RCC 7860 (cell line): ENCODE data around the gene ICOS.
"Not testable (repeated sequence)": the region's sequence is repeated elsewhere in the genome, so short reads cannot be mapped to it uniquely, and the experiment has no call there.

Experiments
- DNase-seq: peaks from one replicate; pipeline ENCODE4 v3.0.0-alpha.2; 2015; ENCODE audit warnings: low spot score
- FAIRE-seq: peaks from 2 replicates; lab custom pipeline; 2012; peaks lifted over from hg19 to GRCh38; lab: Jason Lieb, UNC

ICOS gene

DNA sequence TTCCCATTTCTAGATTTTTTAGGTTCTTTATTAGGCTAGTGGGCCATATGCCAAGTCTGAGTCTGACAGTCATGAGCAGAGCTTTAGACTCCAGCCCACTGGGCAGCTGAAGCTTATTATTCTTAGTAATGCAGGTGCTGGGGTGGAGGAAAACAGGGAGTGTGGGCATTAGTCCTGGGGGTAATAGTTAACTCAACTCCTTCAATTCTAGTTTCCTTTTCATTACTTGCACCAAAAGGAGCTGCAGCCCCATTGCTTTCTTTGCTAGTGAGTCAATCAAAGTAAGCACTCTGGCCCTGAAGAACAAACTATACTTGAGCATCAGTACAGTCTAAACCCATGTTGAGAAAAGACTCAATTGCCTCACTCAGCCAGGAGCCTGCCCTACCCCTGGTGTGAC, 35.5 kb downstream of the ICOS start:
- DNase-seq = no peak
- no peak for FAIRE-seq

GRCh38 chr2:203973000-203973399, 36.4 kb downstream of the ICOS start:
- FAIRE-seq (no peak), DNase-seq (no peak)

GRCh38 chr2:203973676-203974075, 37.1 kb downstream of the ICOS start:
- FAIRE-seq (no peak), DNase-seq (no peak)

GRCh38 chr2:203975912-203976311, 39.3 kb downstream of the ICOS start:
- no peak for FAIRE-seq

DNA sequence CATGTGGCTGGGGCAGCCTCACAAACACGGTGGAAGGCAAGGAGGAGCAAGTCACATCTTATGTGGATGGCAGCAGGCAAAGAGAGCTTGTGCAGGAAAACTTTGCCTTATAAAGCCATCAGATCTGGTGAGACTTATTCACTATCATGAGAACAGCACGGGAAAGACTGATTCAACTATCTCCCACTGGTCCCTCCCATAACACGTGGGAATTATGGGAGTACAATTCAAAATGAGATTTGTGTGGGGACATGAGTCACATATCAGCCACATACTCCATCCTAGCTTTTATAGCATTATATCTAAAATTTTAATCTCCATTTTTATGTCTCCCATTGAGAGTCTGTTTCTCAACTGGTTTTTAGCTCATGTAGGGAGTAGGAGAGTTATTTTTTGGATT, 45.7 kb downstream of the ICOS start:
- no peak for FAIRE-seq
- DNase-seq = no peak

More at GRCh38 chr2:203975912-203976311, 39.3 kb downstream of the ICOS start:
- DNase-seq = no peak

GRCh38 chr2:203983064-203983715, 46.6 kb downstream of the ICOS start:
- DNase-seq (no peak), FAIRE-seq (no peak)

GRCh38 chr2:203985978-203986377, 49.4 kb downstream of the ICOS start:
- not testable (repeated sequence) for DNase-seq

GRCh38 chr2:203987959-203988358, 51.4 kb downstream of the ICOS start:
- FAIRE-seq (no peak), DNase-seq (no peak)

More at GRCh38 chr2:203985978-203986377, 49.4 kb downstream of the ICOS start:
- not testable (repeated sequence) for FAIRE-seq

DNA sequence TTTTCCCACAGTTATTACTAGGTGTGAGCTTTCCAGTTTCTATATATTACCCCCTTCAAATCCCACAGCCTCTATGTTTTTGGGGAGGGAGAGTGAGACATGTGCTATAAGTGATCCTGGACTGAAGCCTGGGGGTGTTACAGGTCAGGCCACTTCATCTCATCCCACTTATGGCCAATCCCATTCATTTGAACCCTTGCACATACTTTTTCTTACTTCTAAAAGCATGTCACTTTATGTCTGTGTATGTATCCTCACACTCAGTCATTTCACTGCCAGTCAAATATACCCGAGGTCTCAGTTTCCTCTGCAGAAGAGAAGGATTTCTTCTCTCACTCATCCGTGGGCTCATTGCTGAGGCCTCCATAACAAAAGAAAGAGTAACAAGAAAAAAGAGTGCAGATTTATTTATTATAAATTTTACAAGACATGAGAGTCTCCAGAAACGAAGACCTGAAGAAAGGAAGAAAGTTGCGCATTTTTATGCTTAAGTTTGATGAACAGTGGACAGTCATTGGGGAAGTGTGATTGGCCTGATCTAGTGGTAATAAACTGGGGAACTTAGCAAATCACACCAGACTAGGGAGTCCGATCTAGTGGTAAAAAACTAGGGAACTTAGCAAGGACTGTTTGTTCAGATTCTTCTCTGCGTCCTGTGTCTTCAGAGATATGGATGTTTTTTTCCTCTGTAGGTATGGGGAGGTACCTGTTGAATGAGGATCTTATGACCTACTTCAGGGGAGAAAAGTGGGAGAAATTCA, 52.1 kb downstream of the ICOS start:
- no peak for FAIRE-seq
- DNase-seq = no peak

- DNase-seq = no peak
- FAIRE-seq = no peak
Measured at GRCh38 chr2:203989521-203989920, 53.0 kb downstream of the ICOS start.

- DNase-seq (no peak), FAIRE-seq (no peak)
Measured at GRCh38 chr2:203992509-203992908, 55.9 kb downstream of the ICOS start.

DNA sequence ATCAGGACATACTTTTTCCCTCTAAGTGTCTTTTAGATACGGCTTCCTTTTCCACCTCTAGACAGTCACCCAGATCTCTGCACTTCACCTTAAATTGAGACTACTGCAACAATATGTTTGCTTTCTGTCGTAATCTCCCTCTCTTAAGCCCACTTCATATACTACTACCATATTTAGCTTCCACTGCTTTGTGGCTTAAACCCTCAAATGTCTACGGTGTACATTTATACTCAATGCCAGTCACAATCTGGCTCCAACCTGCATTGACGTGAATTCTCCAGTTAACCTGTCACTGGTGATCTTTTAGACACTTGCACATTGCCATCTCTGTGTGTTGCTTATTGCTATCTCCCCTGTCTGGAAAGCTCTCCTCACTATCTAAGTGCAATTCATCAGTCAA, 56.4 kb downstream of the ICOS start:
- DNase-seq (no peak), FAIRE-seq (no peak)

- DNase-seq = no peak
- no peak for FAIRE-seq
Measured at GRCh38 chr2:203993560-203993959, 57.0 kb downstream of the ICOS start.

DNA sequence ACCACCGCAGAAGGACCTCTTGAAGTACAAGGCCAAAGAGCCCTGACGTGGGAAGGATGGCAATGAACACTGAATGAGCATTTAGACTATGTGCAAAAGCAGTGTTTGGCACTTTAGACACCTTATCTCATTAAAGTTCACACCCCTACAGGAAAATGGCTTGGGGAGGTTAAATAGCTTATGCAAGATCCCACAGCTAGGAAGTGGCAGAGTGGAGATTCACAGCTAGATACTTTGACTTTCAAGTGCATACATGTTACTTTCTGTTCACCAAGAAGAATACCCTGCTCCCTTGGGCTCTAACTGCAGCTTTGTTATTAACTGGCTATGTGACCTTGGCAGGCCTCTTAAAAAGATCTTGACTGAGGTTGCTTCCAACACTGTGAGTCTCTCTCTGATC, 58.2 kb downstream of the ICOS start:
- no peak for DNase-seq
- FAIRE-seq = no peak

- no peak for FAIRE-seq
- DNase-seq = no peak
Measured at GRCh38 chr2:203996692-203997091, 60.1 kb downstream of the ICOS start.

- FAIRE-seq (no peak), DNase-seq (no peak)
Measured at GRCh38 chr2:203997481-203997880, 60.9 kb downstream of the ICOS start.

DNA sequence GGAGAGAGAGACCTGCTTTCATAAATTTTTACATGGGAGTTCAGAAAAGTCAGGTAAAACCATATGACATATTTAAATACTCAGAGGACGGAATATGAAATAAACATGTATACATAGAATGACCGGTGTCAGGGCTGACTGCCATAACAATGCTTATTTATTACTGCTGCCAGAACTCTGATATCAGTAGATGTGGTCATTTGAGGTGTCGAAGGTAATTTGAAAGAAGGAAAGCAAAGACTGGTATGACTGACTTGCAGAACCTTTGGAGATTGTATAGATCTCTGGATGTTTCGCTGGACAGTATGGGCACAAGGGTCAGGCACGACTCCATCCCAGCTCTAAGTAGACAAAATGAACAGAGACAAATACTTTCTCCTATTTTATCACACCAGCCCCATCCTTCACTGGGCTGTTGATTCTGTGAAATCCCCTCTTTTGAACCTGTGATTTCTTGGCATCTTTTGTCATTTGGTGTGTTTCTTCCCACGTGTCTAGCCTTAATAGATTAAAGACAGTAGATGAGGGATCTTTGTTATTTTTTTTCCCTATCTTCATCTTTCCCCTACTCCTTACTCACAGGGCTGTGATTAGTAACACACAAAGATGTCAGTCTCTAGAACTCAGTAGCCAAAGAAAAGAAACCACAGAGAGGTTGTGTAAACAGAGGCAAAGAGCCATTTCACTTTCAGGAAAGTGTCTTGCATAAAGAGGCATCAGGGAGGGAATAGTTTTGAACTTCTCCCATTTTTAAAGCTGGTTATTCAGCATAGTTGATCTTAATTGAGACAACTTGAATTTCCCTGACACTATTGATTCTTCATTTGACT, 61.6 kb downstream of the ICOS start:
- DNase-seq (no peak), FAIRE-seq (no peak)

DNA sequence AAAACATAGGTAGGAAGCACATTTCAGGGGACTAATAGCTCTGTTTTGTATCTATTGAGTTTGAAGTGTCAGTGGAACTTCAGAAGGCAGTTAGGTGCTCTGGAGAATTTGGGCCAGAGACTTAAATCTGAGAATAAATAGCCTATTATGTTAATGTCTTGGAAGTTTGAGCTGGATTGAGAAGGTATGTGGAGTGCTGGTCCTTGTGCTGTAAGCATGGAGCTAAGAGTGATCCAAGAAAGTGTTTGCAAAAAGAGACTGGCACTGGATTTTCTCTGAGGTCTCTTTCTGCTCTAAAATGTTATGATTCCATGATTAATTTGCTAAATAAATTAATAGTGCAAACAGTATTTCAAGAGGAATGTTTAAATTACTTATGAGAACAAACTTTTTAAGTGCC, 63.3 kb downstream of the ICOS start:
- FAIRE-seq (no peak), DNase-seq (no peak)

- FAIRE-seq (no peak), DNase-seq (no peak)
Measured at GRCh38 chr2:204000446-204000845, 63.9 kb downstream of the ICOS start.

DNA sequence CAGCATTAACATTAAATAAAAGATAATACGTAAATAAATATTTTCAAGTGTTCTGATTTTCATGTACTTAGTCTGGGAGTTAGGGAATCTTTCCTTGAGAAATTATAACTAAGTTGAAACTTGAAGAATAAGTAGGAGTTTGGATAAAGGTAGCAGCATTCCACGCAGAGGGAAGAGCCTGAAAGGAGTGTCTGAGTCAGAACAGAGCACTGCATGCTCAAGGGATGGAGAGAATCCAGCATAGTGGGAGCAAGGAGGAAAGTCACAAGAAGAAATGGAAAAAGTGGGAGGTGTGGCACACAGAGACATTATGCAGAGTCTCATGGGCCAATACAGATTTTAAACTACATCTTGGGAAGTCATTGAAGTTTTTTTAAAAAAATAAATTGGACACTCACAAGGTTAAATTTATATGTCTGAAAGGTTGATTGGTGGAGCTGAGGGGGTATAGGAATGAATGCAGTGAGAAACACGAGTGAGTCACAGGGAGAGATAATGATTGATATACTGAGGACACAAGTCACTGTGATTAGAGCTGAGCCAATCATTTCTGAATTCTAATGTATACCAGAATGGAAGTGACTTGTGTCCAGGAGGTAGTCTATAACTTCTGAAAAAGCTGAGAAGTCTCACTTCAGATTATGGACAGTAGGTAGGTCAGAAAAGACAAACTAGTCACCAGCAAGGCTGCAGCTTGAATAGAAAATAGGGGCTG, 66.9 kb downstream of the ICOS start:
- FAIRE-seq = no peak

DNA sequence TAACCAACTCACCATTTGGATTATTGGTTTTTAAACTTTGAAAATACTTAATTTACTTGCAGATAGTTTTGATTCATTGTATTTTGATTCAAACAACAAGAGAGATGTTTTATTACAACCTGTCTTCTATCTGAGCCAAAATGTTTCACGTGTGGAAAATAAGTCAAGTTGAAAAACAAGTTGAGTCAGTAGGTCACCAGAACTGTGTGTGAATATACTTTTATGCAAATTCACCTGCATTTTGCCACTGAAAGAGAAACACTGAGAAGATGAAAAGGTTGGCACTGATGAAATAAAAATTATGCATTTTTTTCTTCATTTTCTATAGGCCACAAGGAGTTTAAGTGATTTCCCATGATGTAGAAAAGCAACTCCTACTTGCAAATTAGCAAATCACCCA, 68.3 kb downstream of the ICOS start:
- no peak for DNase-seq
- no peak for FAIRE-seq

More for the DNA sequence above, 66.9 kb downstream of the ICOS start:
- no peak for DNase-seq
